GM21619 (cell line): ENCODE data around the gene MPHOSPH8.
"Not testable (repeated sequence)": the region's sequence is repeated elsewhere in the genome, so short reads cannot be mapped to it uniquely, and the experiment has no call there.

Experiments used
- ATAC-seq: cut with Tn5 transposase; IDR thresholded peaks from one replicate; pipeline ENCODE4 v1.9.1; 2021; ENCODE audit not compliant: unreplicated experiment

Gene MPHOSPH8

GRCh38 chr13:19624265-19624664 lies 9.2 kb upstream of the MPHOSPH8 start:
- no peak for ATAC-seq

GRCh38 chr13:19632915-19633478 lies 462 bp upstream of the MPHOSPH8 start:
- ATAC-seq, result no peak

GRCh38 chr13:19634256-19634740 lies 839 bp downstream of the MPHOSPH8 start:
- no peak for ATAC-seq

GRCh38 chr13:19635926-19636325 lies 2.5 kb downstream of the MPHOSPH8 start:
- not testable (repeated sequence) for ATAC-seq

GRCh38 chr13:19643652-19644051 lies 10.2 kb downstream of the MPHOSPH8 start:
- ATAC-seq, result no peak

- ATAC-seq, result no peak
Measured at GRCh38 chr13:19645000-19645399, 11.5 kb downstream of the MPHOSPH8 start.

- ATAC-seq, result no peak
Measured at GRCh38 chr13:19646063-19646462, 12.6 kb downstream of the MPHOSPH8 start.

- ATAC-seq, result no peak
Measured at GRCh38 chr13:19650742-19651141, 17.3 kb downstream of the MPHOSPH8 start.

GRCh38 chr13:19657872-19658591 lies 24.6 kb downstream of the MPHOSPH8 start:
- no peak for ATAC-seq

- no peak for ATAC-seq
Measured at GRCh38 chr13:19658831-19659230, 25.4 kb downstream of the MPHOSPH8 start.

GRCh38 chr13:19661126-19661525 lies 27.7 kb downstream of the MPHOSPH8 start:
- ATAC-seq, result no peak

- ATAC-seq, result no peak
Measured at GRCh38 chr13:19661561-19661960, 28.1 kb downstream of the MPHOSPH8 start.

- ATAC-seq, result no peak
Measured at GRCh38 chr13:19663416-19663979, 30.0 kb downstream of the MPHOSPH8 start.

- no peak for ATAC-seq
Measured at GRCh38 chr13:19664481-19665230, 31.2 kb downstream of the MPHOSPH8 start.

GRCh38 chr13:19665427-19665859 lies 32.0 kb downstream of the MPHOSPH8 start:
- ATAC-seq, result no peak

GRCh38 chr13:19668778-19669177 lies 35.3 kb downstream of the MPHOSPH8 start:
- no peak for ATAC-seq

GRCh38 chr13:19670147-19670546 lies 36.7 kb downstream of the MPHOSPH8 start:
- no peak for ATAC-seq

GRCh38 chr13:19672990-19673389 lies 39.5 kb downstream of the MPHOSPH8 start:
- no peak for ATAC-seq

GRCh38 chr13:19673473-19674430 lies 40.3 kb downstream of the MPHOSPH8 start:
- ATAC-seq, result no peak

- no peak for ATAC-seq
Measured at GRCh38 chr13:19674898-19675297, 41.4 kb downstream of the MPHOSPH8 start.
